Measurements from ENCODE around the gene LOXHD1.

LOXHD1 gene

GRCh38 chr18:46461993-46462392 lies 195.0 kb downstream of the LOXHD1 start:
- no peak overlapping the region for H3K27ac ChIP-seq
- H3K4me3 ChIP-seq = no peak overlapping the region

- no peak overlapping the region for H3K27ac ChIP-seq
- no peak overlapping the region for H3K4me3 ChIP-seq
Measured at GRCh38 chr18:46460754-46461153, 196.3 kb downstream of the LOXHD1 start.

GRCh38 chr18:46459789-46460455 lies 197.1 kb downstream of the LOXHD1 start:
- H3K4me3 ChIP-seq = no peak overlapping the region
- no peak overlapping the region for H3K27ac ChIP-seq

- H3K4me3 ChIP-seq = no peak overlapping the region
- no peak overlapping the region for H3K27ac ChIP-seq
Measured at GRCh38 chr18:46458472-46458871, 198.5 kb downstream of the LOXHD1 start.

GRCh38 chr18:46456691-46457090 lies 200.3 kb downstream of the LOXHD1 start:
- no peak overlapping the region for H3K27ac ChIP-seq
- no peak overlapping the region for H3K4me3 ChIP-seq

GRCh38 chr18:46452820-46453219 lies 204.2 kb downstream of the LOXHD1 start:
- Histone ChIP-seq H3K27ac (no peak overlapping the region), H3K4me3 (no peak overlapping the region)

GRCh38 chr18:46449499-46449898 lies 207.5 kb downstream of the LOXHD1 start:
- H3K27ac ChIP-seq = no peak overlapping the region
- no peak overlapping the region for H3K4me3 ChIP-seq

GRCh38 chr18:46449033-46449432 lies 208.0 kb downstream of the LOXHD1 start:
- Histone ChIP-seq H3K27ac (no peak overlapping the region), H3K4me3 (no peak overlapping the region)

GRCh38 chr18:46448347-46448746 lies 208.7 kb downstream of the LOXHD1 start:
- Histone ChIP-seq H3K4me3 (no peak overlapping the region), H3K27ac (no peak overlapping the region)

- no peak overlapping the region for H3K27ac ChIP-seq
Measured at GRCh38 chr18:46447792-46448191, 209.2 kb downstream of the LOXHD1 start.

GRCh38 chr18:46447323-46447722 lies 209.7 kb downstream of the LOXHD1 start:
- H3K27ac ChIP-seq = no peak overlapping the region
- H3K4me3 ChIP-seq = no peak overlapping the region

More at GRCh38 chr18:46447792-46448191, 209.2 kb downstream of the LOXHD1 start:
- no peak overlapping the region for H3K4me3 ChIP-seq

- H3K4me3 ChIP-seq = no peak overlapping the region
- H3K27ac ChIP-seq = no peak overlapping the region
Measured at GRCh38 chr18:46445522-46446313, 211.3 kb downstream of the LOXHD1 start.

GRCh38 chr18:46439037-46439436 lies 218.0 kb downstream of the LOXHD1 start:
- Histone ChIP-seq H3K4me3 (no peak overlapping the region), H3K27ac (no peak overlapping the region)

- Histone ChIP-seq H3K27ac (no peak overlapping the region), H3K4me3 (no peak overlapping the region)
Measured at GRCh38 chr18:46437061-46437460, 220.0 kb downstream of the LOXHD1 start.

GRCh38 chr18:46436621-46437020 lies 220.4 kb downstream of the LOXHD1 start:
- Histone ChIP-seq H3K4me3 (no peak overlapping the region), H3K27ac (no peak overlapping the region)

- no peak overlapping the region for H3K27ac ChIP-seq
- H3K4me3 ChIP-seq = no peak overlapping the region
Measured at GRCh38 chr18:46435031-46435430, 222.0 kb downstream of the LOXHD1 start.

- H3K4me3 ChIP-seq = no peak overlapping the region
- no peak overlapping the region for H3K27ac ChIP-seq
Measured at GRCh38 chr18:46434629-46435028, 222.4 kb downstream of the LOXHD1 start.

- H3K4me3 ChIP-seq = no peak overlapping the region
- H3K27ac ChIP-seq = no peak overlapping the region
Measured at GRCh38 chr18:46433121-46433826, 223.7 kb downstream of the LOXHD1 start.

GRCh38 chr18:46431522-46432171 lies 225.4 kb downstream of the LOXHD1 start:
- H3K4me3 ChIP-seq = no peak overlapping the region
- no peak overlapping the region for H3K27ac ChIP-seq

GRCh38 chr18:46429649-46430224 lies 227.3 kb downstream of the LOXHD1 start:
- H3K4me3 ChIP-seq = no peak overlapping the region
- no peak overlapping the region for H3K27ac ChIP-seq
